Central memory CD8-positive, alpha-beta T cell (primary cell): ENCODE data around the gene OST4.
A peak's percentile ranks its signal among the peaks of the same experiment; 100 is the strongest.

Experiments
- ATAC-seq: fragments of 150-1000 bp; cut with Tn5 transposase; replicated peaks from 2 replicates; pipeline ENCODE4 v1.10.0; 2022; ENCODE audit warnings: mild to moderate bottlenecking, moderate FRiP score, moderate number of reproducible peaks; ENCODE audit not compliant: poor library complexity, severe bottlenecking; ENCODE audit errors: extremely low read depth
- DNase-seq, 2 donors: peaks; one replicate each; pipeline ENCODE4 v3.0.0; 2021; ENCODE audit warnings: low spot score in 2 of 2
- H3K27ac Mint-ChIP-seq: one replicate; pipeline ENCODE4 v1.8.0; 2022; ENCODE audit warnings: low read depth, mild to moderate bottlenecking, moderate library complexity, mixed read lengths
- H3K27me3 Mint-ChIP-seq: one replicate; pipeline ENCODE4 v1.8.0; 2022; ENCODE audit warnings: mixed read lengths
- H3K36me3 Mint-ChIP-seq: one replicate; pipeline ENCODE4 v1.8.0; 2022; ENCODE audit warnings: mild to moderate bottlenecking, moderate library complexity, mixed read lengths; ENCODE audit not compliant: insufficient read depth
- H3K4me1 Mint-ChIP-seq: one replicate; pipeline ENCODE4 v1.8.0; 2022; ENCODE audit warnings: mixed read lengths
- H3K4me3 Mint-ChIP-seq: one replicate; pipeline ENCODE4 v1.8.0; 2022; ENCODE audit warnings: mild to moderate bottlenecking, moderate library complexity, mixed read lengths
- H3K9me3 Mint-ChIP-seq: one replicate; pipeline ENCODE4 v1.8.0; 2022; ENCODE audit warnings: mixed read lengths

The OST4 gene

GRCh38 chr2:27088634-27089033, 17.2 kb upstream of the OST4 start:
- Mint-ChIP-seq H3K4me3 (no peak overlapping the region), H3K36me3 (peaks cover 3% of the 10 kb centered on the region), H3K9me3 (no peaks in the 10 kb centered on the region), H3K27me3 (no peaks in the 10 kb centered on the region), H3K4me1 (peaks cover 23% of the 10 kb centered on the region), H3K27ac (no peak overlapping the region)
- DNase-seq (no peak), ATAC-seq (no peak)

GRCh38 chr2:27087823-27088410, 16.5 kb upstream of the OST4 start:
- Mint-ChIP-seq H3K27ac (no peak overlapping the region), H3K4me3 (peak overlapping the region; percentile 82), H3K27me3 (no peaks in the 10 kb centered on the region), H3K9me3 (no peaks in the 10 kb centered on the region), H3K36me3 (peaks cover 3% of the 10 kb centered on the region), H3K4me1 (peaks cover 23% of the 10 kb centered on the region)
- ATAC-seq = no peak
- DNase-seq = no peak

- H3K9me3 Mint-ChIP-seq = no peaks in the 10 kb centered on the region
- peak within 1 kb of the TSS; percentile 76 for H3K27ac Mint-ChIP-seq
- peaks cover 23% of the 10 kb centered on the region for H3K4me1 Mint-ChIP-seq
- peaks cover 3% of the 10 kb centered on the region for H3K36me3 Mint-ChIP-seq
- no peaks in the 10 kb centered on the region for H3K27me3 Mint-ChIP-seq
- no peak for DNase-seq
- H3K4me3 Mint-ChIP-seq = peak within 1 kb of the TSS; percentile 82
- ATAC-seq = no peak
Observed at GRCh38 chr2:27086724-27087593, 15.5 kb upstream of the OST4 start, which contains the start of gene KHK. KHK (plus strand) TSS chr2:27086772; CDS start chr2:27087260, 488 bp downstream.

GRCh38 chr2:27086090-27086723, 14.8 kb upstream of the OST4 start:
- DNase-seq (peak; percentile 97 to 99), ATAC-seq (peak; percentile 94)
- peak overlapping the region; percentile 76 for H3K27ac Mint-ChIP-seq

GRCh38 chr2:27085673-27086089, 14.2 kb upstream of the OST4 start:
- Mint-ChIP-seq H3K27ac (peak overlapping the region; percentile 76), H3K4me3 (peak overlapping the region; percentile 82)

More at GRCh38 chr2:27086090-27086723, 14.8 kb upstream of the OST4 start:
- peaks cover 5% of the 10 kb centered on the region for H3K36me3 Mint-ChIP-seq
- peaks cover 29% of the 10 kb centered on the region for H3K4me1 Mint-ChIP-seq
- peak overlapping the region; percentile 82 for H3K4me3 Mint-ChIP-seq
- no peaks in the 10 kb centered on the region for H3K9me3 Mint-ChIP-seq
- H3K27me3 Mint-ChIP-seq = no peaks in the 10 kb centered on the region

GRCh38 chr2:27085062-27085672, 13.7 kb upstream of the OST4 start:
- no peak for DNase-seq
- no peak for ATAC-seq
- H3K9me3 Mint-ChIP-seq = no peaks in the 10 kb centered on the region
- no peaks in the 10 kb centered on the region for H3K27me3 Mint-ChIP-seq
- H3K36me3 Mint-ChIP-seq = peaks cover 7% of the 10 kb centered on the region
- H3K4me3 Mint-ChIP-seq = peak overlapping the region; percentile 82
- H3K4me1 Mint-ChIP-seq = peaks cover 36% of the 10 kb centered on the region
- peak overlapping the region; percentile 76 for H3K27ac Mint-ChIP-seq

More at GRCh38 chr2:27085673-27086089, 14.2 kb upstream of the OST4 start:
- Mint-ChIP-seq H3K36me3 (peaks cover 7% of the 10 kb centered on the region), H3K4me1 (peaks cover 34% of the 10 kb centered on the region), H3K9me3 (no peaks in the 10 kb centered on the region), H3K27me3 (no peaks in the 10 kb centered on the region)
- no peak for DNase-seq
- ATAC-seq = no peak

- Mint-ChIP-seq H3K27ac (no peak overlapping the region), H3K9me3 (no peaks in the 10 kb centered on the region), H3K4me3 (peak overlapping the region; percentile 82), H3K36me3 (peaks cover 7% of the 10 kb centered on the region), H3K27me3 (no peaks in the 10 kb centered on the region), H3K4me1 (peaks cover 36% of the 10 kb centered on the region)
- ATAC-seq (no peak), DNase-seq (no peak)
Observed at GRCh38 chr2:27084297-27085061, 13.0 kb upstream of the OST4 start.

GRCh38 chr2:27083410-27084296, 12.2 kb upstream of the OST4 start:
- Mint-ChIP-seq H3K4me1 (peaks cover 36% of the 10 kb centered on the region), H3K4me3 (peak overlapping the region; percentile 82), H3K9me3 (no peaks in the 10 kb centered on the region), H3K27me3 (no peaks in the 10 kb centered on the region), H3K36me3 (peaks cover 7% of the 10 kb centered on the region), H3K27ac (no peak overlapping the region)
- DNase-seq = no peak
- no peak for ATAC-seq

- ATAC-seq = no peak
- Mint-ChIP-seq H3K4me1 (peaks cover 36% of the 10 kb centered on the region), H3K27me3 (no peaks in the 10 kb centered on the region), H3K36me3 (peaks cover 7% of the 10 kb centered on the region), H3K9me3 (no peaks in the 10 kb centered on the region), H3K4me3 (no peak overlapping the region), H3K27ac (no peak overlapping the region)
- no peak for DNase-seq
Observed at GRCh38 chr2:27082773-27083409, 11.4 kb upstream of the OST4 start.

- ATAC-seq = no peak
- Mint-ChIP-seq H3K36me3 (peaks cover 7% of the 10 kb centered on the region), H3K4me1 (peaks cover 33% of the 10 kb centered on the region), H3K27ac (no peak overlapping the region), H3K9me3 (no peaks in the 10 kb centered on the region), H3K27me3 (no peaks in the 10 kb centered on the region), H3K4me3 (peak overlapping the region; percentile 70)
- no peak for DNase-seq
Observed at GRCh38 chr2:27081984-27082772, 10.7 kb upstream of the OST4 start.
